ENCODE data around the gene ANKRD63. TPM values are rescaled to one million over a fixed set of nuclear protein-coding genes. Genes with fewer than 3 reads are reported as not detected.
A peak's percentile ranks its signal among the peaks of the same experiment; 100 is the strongest.

Gene ANKRD63
- total and polyA plus RNA-seq, 9 of the 15 experiments (the other 6 are each of a cell fraction or from before 2014, with no cell fraction given), result 1.3 to 2.0 (median 1.8) TPM; not detected in 6

- TF ChIP-seq ZBTB26 (CRISPR knock-in tag; IDR thresholded peaks at IDR 0.05) (no peak), BMI1 (IDR thresholded peaks at IDR 0.05; ENCODE audit: low read length) (no peak), KDM5B (IDR thresholded peaks at IDR 0.05; ENCODE audit: insufficient replicate concordance, low read depth, low read length) (no peak), ZBTB1 (CRISPR knock-in tag; IDR thresholded peaks at IDR 0.05; ENCODE audit: borderline replicate concordance, low read depth) (peak; percentile 48; the same call in 1 of the 2 replicates), SMARCA4 (IDR thresholded peaks at IDR 0.05) (peak; percentile 76), HMGXB4 (CRISPR knock-in tag; IDR thresholded peaks at IDR 0.05) (no peak), ZNF766 (CRISPR knock-in tag; conservative IDR thresholded peaks at IDR 0.05) (peak; percentile 83; the same call in 1 of the 2 replicates), HBP1 (CRISPR knock-in tag; IDR thresholded peaks at IDR 0.05) (no peak), EHMT2 (IDR thresholded peaks at IDR 0.05) (peak; percentile 88), MTA3 (IDR thresholded peaks at IDR 0.05; ENCODE audit: borderline replicate concordance) (0 out of 2 replicates have a peak, but pooled peaks have one; percentile 29), ZNF197 (CRISPR knock-in tag; IDR thresholded peaks at IDR 0.05; ENCODE audit: low read depth) (no peak), MYNN (IDR thresholded peaks at IDR 0.05) (peak; percentile 40; the same call in 1 of the 2 replicates), MYNN (CRISPR knock-in tag; IDR thresholded peaks at IDR 0.05) (no peak), CHCHD3 (CRISPR knock-in tag; IDR thresholded peaks at IDR 0.05) (no peak), ZKSCAN1 (IDR thresholded peaks at IDR 0.05; ENCODE audit: low read depth, low read length) (no peak), CBX2 (IDR thresholded peaks at IDR 0.05; ENCODE audit: insufficient read depth, low read length, poor library complexity, severe bottlenecking) (no peak), SP1 (CRISPR knock-in tag; IDR thresholded peaks at IDR 0.05) (peak; percentile 59; the same call in 1 of the 2 replicates), ZNF395 (CRISPR knock-in tag; IDR thresholded peaks at IDR 0.05) (peak; percentile 84), ZFX (CRISPR knock-in tag; IDR thresholded peaks at IDR 0.05) (peak; percentile 35; the same call in 1 of the 2 replicates)
- TF ChIP-seq, protein P1, sequence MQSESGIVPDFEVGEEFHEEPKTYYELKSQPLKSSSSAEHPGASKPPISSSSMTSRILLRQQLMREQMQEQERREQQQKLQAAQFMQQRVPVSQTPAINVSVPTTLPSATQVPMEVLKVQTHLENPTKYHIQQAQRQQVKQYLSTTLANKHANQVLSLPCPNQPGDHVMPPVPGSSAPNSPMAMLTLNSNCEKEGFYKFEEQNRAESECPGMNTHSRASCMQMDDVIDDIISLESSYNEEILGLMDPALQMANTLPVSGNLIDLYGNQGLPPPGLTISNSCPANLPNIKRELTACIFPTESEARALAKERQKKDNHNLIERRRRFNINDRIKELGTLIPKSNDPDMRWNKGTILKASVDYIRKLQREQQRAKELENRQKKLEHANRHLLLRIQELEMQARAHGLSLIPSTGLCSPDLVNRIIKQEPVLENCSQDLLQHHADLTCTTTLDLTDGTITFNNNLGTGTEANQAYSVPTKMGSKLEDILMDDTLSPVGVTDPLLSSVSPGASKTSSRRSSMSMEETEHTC (IDR thresholded peaks at IDR 0.05), result no peak; the same call in 1 of the 2 replicates
Measured at GRCh38 chr15:40330368-40330836, 47.5 kb upstream of the ANKRD63 start (continued).

Measured in K562 (cell line).